ENCODE measurements around the gene RAB28. TPM values are rescaled to one million over a fixed set of nuclear protein-coding genes. Genes with fewer than 3 reads are reported as not detected.
A peak's percentile ranks its signal among the peaks of the same experiment; 100 is the strongest.

RAB28 gene
- total RNA-seq (2011; cell fraction: chromatin; rRNA removed; ENCODE audit: low replicate concordance): 18.1 and 35.6 TPM in 2 replicates
- total RNA-seq (2011; cell fraction: nucleolus; rRNA removed): 8.5 and 12.8 TPM in 2 replicates
- 17.7 and 29.4 TPM in 2 replicates for total RNA-seq (2011; cell fraction: nucleoplasm; rRNA removed)
- total RNA-seq (2014; rRNA removed): 11.1 and 11.7 TPM in 2 replicates
- 23.0 and 26.2 TPM in 2 replicates for total RNA-seq (2014; rRNA removed; fragmentation: Illumina TruSeq; extraction: Trizol)
- 24.1 and 30.0 TPM in 2 replicates for total RNA-seq (2015; rRNA removed; fragmentation: Illumina TruSeq; extraction: Trizol)
- 17.5 and 18.0 TPM in 2 replicates for total RNA-seq (2021)
- 34.2 and 40.4 TPM in 2 replicates for polyA plus RNA-seq (2011; rRNA removed)
- 10.8 and 21.3 TPM in 2 replicates for polyA plus RNA-seq (2011; cell fraction: cytosol; rRNA removed)
- 19.7 and 26.9 TPM in 2 replicates for polyA plus RNA-seq (2011; cell fraction: nucleus; rRNA removed)
- 16.9 and 20.4 TPM in 2 replicates for polyA plus RNA-seq (2012)
- 23.2 and 25.5 TPM in 2 replicates for polyA plus RNA-seq (2014; fragmentation: Illumina TruSeq; extraction: Trizol)
- 1 to 10 TPM; 6.7 to 9.5 TPM for polyA plus RNA-seq (2014; fragmentation: Nextera tagmentation; extraction: Ambion mirVana)
- polyA plus RNA-seq (2014; rRNA removed): 24.3 and 27.2 TPM in 2 replicates
- 17.5 and 25.7 TPM in 2 replicates for polyA minus RNA-seq (2011; rRNA and poly(A)+ RNA removed)
- 7.4 and 12.3 TPM in 2 replicates for polyA minus RNA-seq (2011; cell fraction: cytosol; rRNA and poly(A)+ RNA removed)
- polyA minus RNA-seq (2011; cell fraction: nucleus; rRNA and poly(A)+ RNA removed): 22.5 and 33.3 TPM in 2 replicates
- percentile 80 among the genes with signal in this experiment for Bru-seq, nascent RNA
- percentile 87 among the genes with signal in this experiment for BruChase-seq, experiment 1, labeled RNA remaining after a 2-hour chase
- percentile 86 among the genes with signal in this experiment for BruChase-seq, experiment 2, labeled RNA remaining after a 6-hour chase
- long read RNA-seq, experiment 1, transcript RAB28-201 (8 exons, 1,810 nt): minor isoform, 18 of 116 reads
- long read RNA-seq, experiment 1, transcript RAB28-205 (6 exons, 1,551 nt): minor isoform, 5 of 116 reads
- long read RNA-seq, experiment 1, transcript RAB28-202 (7 exons, 1,715 nt): major isoform, 45 of 116 reads
- long read RNA-seq, experiment 1, transcript RAB28-203 (8 exons, 1,787 nt): minor isoform, 6 of 116 reads
- long read RNA-seq, experiment 1, partial matches to known transcripts: 12 of 116 reads
- long read RNA-seq, experiment 1, other reads (novel, unspliced or antisense): 29 of 116 reads
- long read RNA-seq, experiment 2, transcript RAB28-202 (7 exons, 1,715 nt): major isoform, 8 of 14 reads
- long read RNA-seq, experiment 2, partial matches to known transcripts: 0 of 14 reads
- long read RNA-seq, experiment 2, other reads (novel, unspliced or antisense): 6 of 14 reads
- long read RNA-seq, experiment 3, transcript RAB28-202 (7 exons, 1,715 nt): major isoform, 13 of 25 reads
- long read RNA-seq, experiment 3, partial matches to known transcripts: 4 of 25 reads
- long read RNA-seq, experiment 3, other reads (novel, unspliced or antisense): 4 of 25 reads

DNA sequence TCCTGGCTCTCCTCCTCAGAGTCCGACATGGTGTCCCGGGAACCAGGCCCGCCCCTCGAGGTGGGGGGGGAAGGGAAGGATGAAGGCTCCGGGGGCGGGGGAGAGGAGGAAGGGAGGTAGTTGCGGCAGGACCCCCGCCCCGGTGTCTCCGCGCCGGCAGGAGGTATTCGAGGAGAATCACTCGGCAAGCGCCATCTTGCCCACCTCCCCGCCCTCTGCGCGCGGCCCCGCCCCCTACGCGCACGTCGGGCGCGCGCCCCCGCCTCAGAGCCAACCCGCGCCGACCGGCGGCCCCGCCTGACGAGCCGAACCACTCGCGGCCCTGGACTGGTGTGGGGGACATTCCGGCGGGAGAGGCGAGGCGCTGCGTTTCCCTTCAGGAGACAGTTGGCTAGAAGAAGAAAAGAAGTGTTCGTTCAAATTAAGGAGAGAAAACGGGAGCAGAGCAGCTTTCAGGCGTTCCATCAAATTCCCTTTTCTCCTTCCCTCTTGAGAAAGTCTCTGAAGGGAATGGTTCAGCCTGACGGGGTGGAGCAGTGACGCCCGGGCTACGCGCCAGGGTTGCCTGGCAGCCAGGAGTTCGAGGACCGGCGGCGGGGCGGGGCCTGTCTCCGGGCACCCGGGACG, at the start of gene RAB28:
RAB28 (minus strand) TSS at position 219 of the 627 bp plus-strand sequence.
- peak; percentile 88 to 94 (median 91) for DNase-seq (ENCODE audit: extremely low read depth in 1 of 4, low spot score in 3 of 4)
- Histone ChIP-seq H3K36me3 (ENCODE audit: control insufficient read depth, insufficient read depth, low read length) (peaks cover 3% of the 10 kb centered on the region; the same call in 1 of the 3 replicates), H3K79me2 (ENCODE audit: control insufficient read depth, insufficient read depth, low read length) (peaks cover 44% of the 10 kb centered on the region), H3K9ac (ENCODE audit: insufficient read depth in 1 of 2, low read depth in 2 of 2, low read length in 2 of 2) (peak within 1 kb of the TSS; percentile 93 to 95), H3K4me2 (ENCODE audit: insufficient read depth, low read length) (peak within 1 kb of the TSS; percentile 81), H3K27ac (ENCODE audit: extremely low read depth, low read depth, low read length) (peak within 1 kb of the TSS; percentile 99), H3K4me3 (peak within 1 kb of the TSS; percentile 91), H3K9me3 (replicated peaks; ENCODE audit: control insufficient read depth, insufficient read depth, low read depth, low read length) (no peaks in the 10 kb centered on the region), H4K20me1 (replicated peaks; ENCODE audit: control insufficient read depth, insufficient read depth, low read length) (no peaks in the 10 kb centered on the region; the same call in 1 of the 2 replicates), H2AFZ (ENCODE audit: low read depth, low read length) (peak within 1 kb of the TSS; percentile 100), H3K27me3 (ENCODE audit: control insufficient read depth in 2 of 2, insufficient read depth in 2 of 2, low read length in 2 of 2) (no peaks in the 10 kb centered on the region), H3K4me1 (replicated peaks in 1 of 2; ENCODE audit: control insufficient read depth in 2 of 2, insufficient read depth in 2 of 2, low read length in 2 of 2) (peaks cover 0 to 5% of the 10 kb centered on the region in 2 experiments; a peak in 4 of 5 replicates), H3K9me1 (ENCODE audit: control insufficient read depth, insufficient read depth, low read length) (no peaks in the 10 kb centered on the region)
- WGBS (ENCODE audit: insufficient coverage, low coverage, missing lambda C conversion rate): 0% methylated on average over 27 of the region's 59 CpGs
- intact Hi-C loops (cut with micrococcal nuclease): loop anchor here (5.0 kb wide), 2 partner anchors 63 to 117 kb away; no protein-coding TSS in a partner anchor
- ATAC-seq: peak; percentile 93
- in situ Hi-C loops (cut with MboI): no loop called here
- CTCF ChIA-PET (ENCODE audit: low intra/inter-chr PET ratio): no interaction called here
- BruUV-seq (replicated peaks): no TSS peak
- FAIRE-seq: peak; percentile 73
- POLR2A ChIA-PET: interaction anchor here (1.1 to 1.5 kb wide), 2 partner anchors 10 to 12 kb away, joined by 3 to 5 read pairs; no protein-coding TSS in a partner anchor
- TF ChIP-seq, protein P1, sequence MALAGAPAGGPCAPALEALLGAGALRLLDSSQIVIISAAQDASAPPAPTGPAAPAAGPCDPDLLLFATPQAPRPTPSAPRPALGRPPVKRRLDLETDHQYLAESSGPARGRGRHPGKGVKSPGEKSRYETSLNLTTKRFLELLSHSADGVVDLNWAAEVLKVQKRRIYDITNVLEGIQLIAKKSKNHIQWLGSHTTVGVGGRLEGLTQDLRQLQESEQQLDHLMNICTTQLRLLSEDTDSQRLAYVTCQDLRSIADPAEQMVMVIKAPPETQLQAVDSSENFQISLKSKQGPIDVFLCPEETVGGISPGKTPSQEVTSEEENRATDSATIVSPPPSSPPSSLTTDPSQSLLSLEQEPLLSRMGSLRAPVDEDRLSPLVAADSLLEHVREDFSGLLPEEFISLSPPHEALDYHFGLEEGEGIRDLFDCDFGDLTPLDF (CRISPR knock-in tag; IDR thresholded peaks at IDR 0.05): peak; percentile 46; the same call in 1 of the 2 replicates
- TF ChIP-seq, protein P2, sequence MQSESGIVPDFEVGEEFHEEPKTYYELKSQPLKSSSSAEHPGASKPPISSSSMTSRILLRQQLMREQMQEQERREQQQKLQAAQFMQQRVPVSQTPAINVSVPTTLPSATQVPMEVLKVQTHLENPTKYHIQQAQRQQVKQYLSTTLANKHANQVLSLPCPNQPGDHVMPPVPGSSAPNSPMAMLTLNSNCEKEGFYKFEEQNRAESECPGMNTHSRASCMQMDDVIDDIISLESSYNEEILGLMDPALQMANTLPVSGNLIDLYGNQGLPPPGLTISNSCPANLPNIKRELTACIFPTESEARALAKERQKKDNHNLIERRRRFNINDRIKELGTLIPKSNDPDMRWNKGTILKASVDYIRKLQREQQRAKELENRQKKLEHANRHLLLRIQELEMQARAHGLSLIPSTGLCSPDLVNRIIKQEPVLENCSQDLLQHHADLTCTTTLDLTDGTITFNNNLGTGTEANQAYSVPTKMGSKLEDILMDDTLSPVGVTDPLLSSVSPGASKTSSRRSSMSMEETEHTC (IDR thresholded peaks at IDR 0.05): no peak
- peak in 1 of 2 experiments; percentile 28; a peak in 1 of 4 replicates for TF ChIP-seq TRIM24 (IDR thresholded peaks at IDR 0.05)
- TF ChIP-seq, protein P3, sequence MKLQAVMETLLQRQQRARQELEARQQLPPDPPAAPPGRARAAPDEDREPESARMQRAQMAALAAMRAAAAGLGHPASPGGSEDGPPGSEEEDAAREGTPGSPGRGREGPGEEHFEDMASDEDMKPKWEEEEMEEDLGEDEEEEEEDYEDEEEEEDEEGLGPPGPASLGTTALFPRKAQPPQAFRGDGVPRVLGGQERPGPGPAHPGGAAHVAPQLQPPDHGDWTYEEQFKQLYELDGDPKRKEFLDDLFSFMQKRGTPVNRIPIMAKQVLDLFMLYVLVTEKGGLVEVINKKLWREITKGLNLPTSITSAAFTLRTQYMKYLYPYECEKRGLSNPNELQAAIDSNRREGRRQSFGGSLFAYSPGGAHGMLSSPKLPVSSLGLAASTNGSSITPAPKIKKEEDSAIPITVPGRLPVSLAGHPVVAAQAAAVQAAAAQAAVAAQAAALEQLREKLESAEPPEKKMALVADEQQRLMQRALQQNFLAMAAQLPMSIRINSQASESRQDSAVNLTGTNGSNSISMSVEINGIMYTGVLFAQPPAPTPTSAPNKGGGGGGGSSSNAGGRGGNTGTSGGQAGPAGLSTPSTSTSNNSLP (IDR thresholded peaks at IDR 0.05; ENCODE audit: borderline replicate concordance, low read depth, low read length): peak; percentile 26; the same call in 1 of the 2 replicates
- TF ChIP-seq SREBF1 (IDR thresholded peaks at IDR 0.05; ENCODE audit: borderline replicate concordance, low read depth, low read length): peak; percentile 57; the same call in 1 of the 2 replicates
- TF ChIP-seq, protein P4, sequence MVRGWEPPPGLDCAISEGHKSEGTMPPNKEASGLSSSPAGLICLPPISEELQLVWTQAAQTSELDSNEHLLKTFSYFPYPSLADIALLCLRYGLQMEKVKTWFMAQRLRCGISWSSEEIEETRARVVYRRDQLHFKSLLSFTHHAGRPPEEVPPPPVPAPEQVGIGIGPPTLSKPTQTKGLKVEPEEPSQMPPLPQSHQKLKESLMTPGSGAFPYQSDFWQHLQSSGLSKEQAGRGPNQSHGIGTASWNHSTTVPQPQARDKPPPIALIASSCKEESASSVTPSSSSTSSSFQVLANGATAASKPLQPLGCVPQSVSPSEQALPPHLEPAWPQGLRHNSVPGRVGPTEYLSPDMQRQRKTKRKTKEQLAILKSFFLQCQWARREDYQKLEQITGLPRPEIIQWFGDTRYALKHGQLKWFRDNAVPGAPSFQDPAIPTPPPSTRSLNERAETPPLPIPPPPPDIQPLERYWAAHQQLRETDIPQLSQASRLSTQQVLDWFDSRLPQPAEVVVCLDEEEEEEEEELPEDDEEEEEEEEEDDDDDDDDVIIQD (CRISPR knock-in tag; IDR thresholded peaks at IDR 0.05): no peak
- no peak for TF ChIP-seq SMAD2 (IDR thresholded peaks at IDR 0.05; ENCODE audit: low read depth, low read length)
- TF ChIP-seq BRF1 (IDR thresholded peaks at IDR 0.05; ENCODE audit: borderline replicate concordance, extremely low read depth, insufficient read length): no peak
